Measurements from ENCODE around the gene FAM83F.

FAM83F gene

DNA sequence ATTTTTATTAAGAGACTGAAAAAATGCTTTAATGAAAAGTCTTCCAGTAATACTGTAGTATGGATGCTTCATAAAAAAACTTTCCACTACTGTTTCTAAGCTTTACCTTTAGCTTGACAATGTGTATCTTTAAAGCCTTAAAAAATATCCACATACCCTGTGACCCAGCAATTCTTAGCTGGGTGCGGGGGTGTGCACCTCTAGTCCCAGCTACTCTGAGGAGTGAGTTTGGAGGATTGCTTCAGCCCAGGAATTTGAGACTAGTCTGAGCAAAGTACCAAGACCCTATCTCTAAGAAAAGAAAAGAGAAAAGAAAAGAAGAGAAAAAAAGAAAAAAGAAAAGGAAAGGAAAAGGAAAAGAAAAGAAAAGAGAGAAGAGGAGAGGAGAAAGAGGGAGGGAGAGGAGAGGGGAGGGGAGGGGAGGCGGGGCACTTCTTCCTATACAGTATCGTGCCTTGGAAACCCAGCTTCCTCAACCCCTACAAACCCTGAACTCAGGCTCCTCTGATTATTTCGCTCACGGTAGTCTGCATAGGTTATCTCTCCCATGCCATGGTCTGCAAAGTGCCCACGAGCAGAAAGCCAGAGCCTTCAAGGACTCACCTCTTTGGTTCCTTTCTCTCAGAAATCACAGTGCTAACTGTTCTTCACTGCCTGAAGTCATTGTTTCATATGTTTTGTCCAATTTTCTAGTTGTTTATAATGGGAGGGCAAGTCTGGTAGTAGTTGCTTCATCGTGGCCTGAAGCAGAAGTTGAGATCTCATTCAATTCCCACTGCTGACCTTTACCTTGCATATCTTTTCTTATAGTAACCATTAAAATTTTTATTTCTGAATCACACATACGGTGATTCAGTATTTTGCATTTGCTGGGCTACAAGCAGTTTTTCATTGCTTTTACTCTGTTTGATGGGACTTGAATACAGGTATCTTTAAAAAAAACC lies 82.2 kb downstream of the FAM83F start:
- DNase-seq (ENCODE audit: low read depth), result peak; percentile 59
- TF ChIP-seq, protein P1, sequence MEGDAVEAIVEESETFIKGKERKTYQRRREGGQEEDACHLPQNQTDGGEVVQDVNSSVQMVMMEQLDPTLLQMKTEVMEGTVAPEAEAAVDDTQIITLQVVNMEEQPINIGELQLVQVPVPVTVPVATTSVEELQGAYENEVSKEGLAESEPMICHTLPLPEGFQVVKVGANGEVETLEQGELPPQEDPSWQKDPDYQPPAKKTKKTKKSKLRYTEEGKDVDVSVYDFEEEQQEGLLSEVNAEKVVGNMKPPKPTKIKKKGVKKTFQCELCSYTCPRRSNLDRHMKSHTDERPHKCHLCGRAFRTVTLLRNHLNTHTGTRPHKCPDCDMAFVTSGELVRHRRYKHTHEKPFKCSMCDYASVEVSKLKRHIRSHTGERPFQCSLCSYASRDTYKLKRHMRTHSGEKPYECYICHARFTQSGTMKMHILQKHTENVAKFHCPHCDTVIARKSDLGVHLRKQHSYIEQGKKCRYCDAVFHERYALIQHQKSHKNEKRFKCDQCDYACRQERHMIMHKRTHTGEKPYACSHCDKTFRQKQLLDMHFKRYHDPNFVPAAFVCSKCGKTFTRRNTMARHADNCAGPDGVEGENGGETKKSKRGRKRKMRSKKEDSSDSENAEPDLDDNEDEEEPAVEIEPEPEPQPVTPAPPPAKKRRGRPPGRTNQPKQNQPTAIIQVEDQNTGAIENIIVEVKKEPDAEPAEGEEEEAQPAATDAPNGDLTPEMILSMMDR (conservative IDR thresholded peaks at IDR 0.05; ENCODE audit: control insufficient read depth, insufficient read depth, low read depth, low read length), result no peak

DNA sequence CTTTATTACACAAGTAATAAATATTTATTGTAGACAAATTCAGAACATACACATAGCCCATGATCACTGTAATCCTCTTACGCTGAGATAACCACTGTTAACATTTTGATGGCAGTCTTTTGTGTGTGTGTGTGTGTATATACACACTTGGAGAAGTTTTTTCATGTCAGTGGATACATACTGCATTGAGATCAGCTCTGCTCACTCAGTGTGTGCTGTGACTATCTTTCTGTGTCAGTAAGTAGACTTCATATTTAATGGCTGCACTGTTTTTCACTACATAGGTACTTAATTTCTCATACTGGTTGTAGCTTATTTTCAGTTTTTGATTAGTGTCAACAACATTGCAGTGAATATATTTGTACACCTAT lies 82.9 kb downstream of the FAM83F start:
- no peak overlapping the region for H3K4me3 ChIP-seq (ENCODE audit: control insufficient read depth, low read depth, low read length)
- no peak for DNase-seq (ENCODE audit: low read depth)
- TF ChIP-seq, protein P1 (conservative IDR thresholded peaks at IDR 0.05; ENCODE audit: control insufficient read depth, insufficient read depth, low read depth, low read length), result no peak

More for the DNA sequence above, 82.2 kb downstream of the FAM83F start:
- no peak overlapping the region for H3K4me3 ChIP-seq (ENCODE audit: control insufficient read depth, low read depth, low read length)

DNA sequence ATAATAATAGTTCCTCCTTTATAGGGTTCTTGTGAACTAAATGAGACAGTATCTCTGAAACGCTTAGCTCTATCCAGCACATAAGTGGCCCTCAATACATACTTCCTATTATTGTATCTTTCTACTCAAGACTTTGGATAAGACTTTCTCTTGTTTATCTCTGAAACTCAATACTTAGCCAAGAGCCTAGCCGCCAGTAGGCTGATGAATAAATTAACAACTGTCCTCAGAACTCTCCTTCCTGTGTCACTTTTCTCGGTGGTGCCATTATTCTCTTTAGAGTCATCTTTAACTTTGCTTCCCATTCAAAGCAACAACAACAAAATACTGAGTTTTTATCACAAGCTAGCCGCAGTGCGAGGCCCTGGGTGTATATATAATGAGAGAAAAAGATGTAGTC lies 86.9 kb downstream of the FAM83F start:
- H3K4me3 ChIP-seq (ENCODE audit: control insufficient read depth, low read depth, low read length), result no peak overlapping the region
- DNase-seq (ENCODE audit: low read depth), result no peak
- TF ChIP-seq, protein P1 (conservative IDR thresholded peaks at IDR 0.05; ENCODE audit: control insufficient read depth, insufficient read depth, low read depth, low read length), result no peak

DNA sequence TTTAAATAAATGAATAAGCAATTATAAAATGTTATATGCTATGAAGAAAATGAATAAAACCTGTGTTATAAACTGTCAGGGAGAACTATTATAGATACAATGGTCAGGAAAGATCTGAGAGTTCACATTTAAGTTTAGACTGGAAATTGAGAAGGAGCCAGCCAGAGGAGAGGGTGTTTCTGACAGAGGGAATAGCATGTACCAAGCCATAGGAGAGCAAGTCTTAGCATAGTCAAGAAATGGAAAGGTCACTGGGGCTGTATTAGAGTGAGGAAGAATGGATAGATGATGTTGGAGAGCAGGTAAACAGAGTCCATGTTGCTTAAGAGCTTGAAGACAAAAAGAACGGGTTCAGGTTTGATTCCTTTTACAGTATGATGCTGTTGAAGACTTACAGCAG lies 87.4 kb downstream of the FAM83F start:
- TF ChIP-seq, protein P1 (conservative IDR thresholded peaks at IDR 0.05; ENCODE audit: control insufficient read depth, insufficient read depth, low read depth, low read length), result no peak
- H3K4me3 ChIP-seq (ENCODE audit: control insufficient read depth, low read depth, low read length), result no peak overlapping the region
- no peak for DNase-seq (ENCODE audit: low read depth)

DNA sequence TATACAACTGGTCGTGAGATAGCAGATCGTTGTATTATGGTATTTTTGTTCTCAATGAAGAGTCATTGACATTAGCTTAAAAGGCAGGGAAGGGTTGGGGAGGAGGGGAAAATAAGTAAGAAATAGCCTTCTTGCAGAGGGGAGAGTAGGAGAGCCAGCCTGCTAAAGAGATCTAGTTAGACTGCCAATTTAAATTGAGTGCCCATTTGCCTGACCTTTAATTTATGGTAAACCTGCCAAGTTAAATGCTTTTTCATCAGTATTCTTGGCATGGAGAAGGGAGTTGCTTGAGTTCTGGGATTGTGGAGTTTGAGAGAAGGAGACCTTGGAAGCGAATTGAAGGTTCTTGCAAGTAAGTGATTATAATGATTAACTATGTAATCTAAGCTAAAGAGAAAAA lies 89.0 kb downstream of the FAM83F start:
- no peak overlapping the region for H3K4me3 ChIP-seq (ENCODE audit: control insufficient read depth, low read depth, low read length)
- DNase-seq (ENCODE audit: low read depth), result no peak
- TF ChIP-seq, protein P1 (conservative IDR thresholded peaks at IDR 0.05; ENCODE audit: control insufficient read depth, insufficient read depth, low read depth, low read length), result no peak

DNA sequence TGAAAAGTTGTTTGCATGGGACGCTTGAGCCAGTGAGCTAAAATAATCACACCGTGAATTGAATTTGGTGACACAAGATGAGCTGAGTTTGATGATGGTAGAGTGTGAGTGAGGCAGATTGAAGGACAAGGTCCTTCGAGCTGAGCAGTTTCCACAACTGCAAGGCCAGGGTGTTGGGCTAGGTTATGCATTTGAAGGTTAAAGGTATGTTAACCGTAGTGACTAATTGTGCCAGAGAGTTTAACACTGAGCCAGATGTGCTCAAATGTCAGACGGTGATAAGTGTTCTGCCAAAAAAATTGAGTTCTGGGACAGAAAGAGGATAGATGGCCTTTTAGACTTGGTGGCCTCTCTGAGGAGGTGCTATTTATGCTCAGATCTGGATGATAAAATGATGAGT lies 89.5 kb downstream of the FAM83F start:
- TF ChIP-seq, protein P1 (conservative IDR thresholded peaks at IDR 0.05; ENCODE audit: control insufficient read depth, insufficient read depth, low read depth, low read length), result no peak
- DNase-seq (ENCODE audit: low read depth), result no peak
- H3K4me3 ChIP-seq (ENCODE audit: control insufficient read depth, low read depth, low read length), result no peak overlapping the region
